ENCODE measurements around the gene S100A1. TPM values are rescaled to one million over a fixed set of nuclear protein-coding genes. Genes with fewer than 3 reads are reported as not detected.
A peak's percentile ranks its signal among the peaks of the same experiment; 100 is the strongest.
"Not testable (repeated sequence)": the region's sequence is repeated elsewhere in the genome, so short reads cannot be mapped to it uniquely, and the experiment has no call there.

The S100A1 gene
- total RNA-seq, 1 donor from 2014 or later = 2,267 TPM

DNA sequence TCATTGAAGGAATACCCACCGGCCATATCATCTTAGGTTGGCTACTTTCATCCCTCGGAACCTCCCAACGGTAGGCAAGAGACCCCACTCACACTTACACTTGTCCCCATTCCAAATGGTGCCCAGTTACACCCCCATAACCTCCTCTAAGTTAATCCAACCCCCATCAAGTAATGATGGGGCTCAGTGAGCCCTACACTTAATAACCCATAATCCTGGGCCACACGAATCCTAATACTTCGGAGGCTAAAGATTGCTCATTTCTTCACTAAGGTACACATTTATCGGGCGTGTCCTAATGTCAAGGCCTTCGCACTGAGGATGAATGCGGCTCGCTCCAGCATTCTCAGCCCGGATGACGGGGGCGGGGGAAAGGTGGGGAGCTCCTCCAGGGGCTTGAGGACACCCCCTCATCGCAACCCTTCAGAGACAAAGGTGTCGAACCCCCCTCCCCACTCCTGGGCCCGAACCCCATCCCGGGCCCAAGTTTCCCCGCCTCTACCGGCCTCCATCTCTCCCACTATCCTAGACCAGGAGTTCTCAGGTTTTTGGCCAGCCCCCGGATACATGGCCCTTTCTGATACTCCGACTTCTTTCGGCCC lies 42.1 kb downstream of the S100A1 start:
- intact Hi-C loops (cut with DNase I) = no loop called here
- no peak for DNase-seq

GRCh38 chr1:153670859-153671627 lies 42.8 kb downstream of the S100A1 start, which contains the start of gene ILF2:
Gene ILF2 (minus strand): TSS chr1:153670993. CDS start chr1:153670922, 71 bp downstream.
- DNase-seq (peak; percentile 98), ATAC-seq (ENCODE audit: poor library complexity) (peak; percentile 96)
- intact Hi-C loops (cut with DNase I) = no loop called here

More for the DNA sequence above, 42.1 kb downstream of the S100A1 start:
- ATAC-seq (ENCODE audit: poor library complexity) = peak; percentile 19

DNA sequence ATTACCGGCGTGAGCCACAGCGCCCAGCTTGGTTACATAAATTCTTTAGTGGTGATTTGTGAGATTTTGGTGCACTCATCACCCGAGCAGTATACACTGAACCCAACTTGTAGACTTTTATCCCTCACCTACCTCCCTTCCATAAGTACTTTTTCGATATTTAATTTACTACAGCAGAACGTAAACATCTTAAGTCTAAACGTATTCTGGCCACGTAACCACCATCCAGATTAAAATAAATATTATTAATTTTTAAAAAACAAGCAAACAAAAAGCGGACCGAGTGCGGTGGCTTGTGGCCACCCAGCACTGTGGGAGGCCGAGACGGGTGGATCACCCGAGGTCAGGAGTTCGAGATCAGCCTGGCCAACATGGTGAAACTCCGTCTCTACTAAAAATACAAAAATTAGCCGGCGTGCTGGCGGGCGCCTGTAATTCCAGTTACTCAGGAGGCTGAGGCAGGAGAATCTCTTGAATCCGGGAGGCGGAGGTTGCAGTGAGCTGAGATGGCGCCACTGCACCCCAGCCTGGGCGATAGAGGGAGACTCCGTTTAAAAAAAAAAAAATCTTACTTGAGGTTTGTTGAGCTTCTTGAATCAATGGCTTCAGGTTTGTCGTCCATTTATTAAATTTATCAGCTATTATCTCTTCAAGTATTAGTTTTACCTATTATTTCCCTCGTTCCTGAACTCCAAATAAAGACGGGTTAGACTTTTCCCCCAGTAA lies 43.6 kb downstream of the S100A1 start:
- intact Hi-C loops (cut with DNase I) = not testable (repeated sequence)
- DNase-seq (peak; percentile 57), ATAC-seq (ENCODE audit: poor library complexity) (peak; percentile 32)

GRCh38 chr1:153673511-153673910 lies 45.3 kb downstream of the S100A1 start:
- intact Hi-C loops (cut with DNase I) = no loop called here
- no peak for ATAC-seq (ENCODE audit: poor library complexity)
- DNase-seq = no peak

GRCh38 chr1:153677718-153678518 lies 49.7 kb downstream of the S100A1 start:
- DNase-seq (peak; percentile 67), ATAC-seq (ENCODE audit: poor library complexity) (peak; percentile 80)
- intact Hi-C loops (cut with DNase I) = loop anchor here (2.0 to 5.0 kb wide), 3 partner anchors 71 to 309 kb away; partner anchors contain the start of gene RAB13

GRCh38 chr1:153678519-153679336 lies 50.5 kb downstream of the S100A1 start, which contains the start of gene NPR1:
Gene NPR1 (plus strand): TSS chr1:153678688. CDS start chr1:153679109, 421 bp downstream.
- peak; percentile 81 for ATAC-seq (ENCODE audit: poor library complexity)
- intact Hi-C loops (cut with DNase I) = loop anchor here (2.0 to 5.0 kb wide), 3 partner anchors 70 to 309 kb away; partner anchors contain the start of gene RAB13

DNA sequence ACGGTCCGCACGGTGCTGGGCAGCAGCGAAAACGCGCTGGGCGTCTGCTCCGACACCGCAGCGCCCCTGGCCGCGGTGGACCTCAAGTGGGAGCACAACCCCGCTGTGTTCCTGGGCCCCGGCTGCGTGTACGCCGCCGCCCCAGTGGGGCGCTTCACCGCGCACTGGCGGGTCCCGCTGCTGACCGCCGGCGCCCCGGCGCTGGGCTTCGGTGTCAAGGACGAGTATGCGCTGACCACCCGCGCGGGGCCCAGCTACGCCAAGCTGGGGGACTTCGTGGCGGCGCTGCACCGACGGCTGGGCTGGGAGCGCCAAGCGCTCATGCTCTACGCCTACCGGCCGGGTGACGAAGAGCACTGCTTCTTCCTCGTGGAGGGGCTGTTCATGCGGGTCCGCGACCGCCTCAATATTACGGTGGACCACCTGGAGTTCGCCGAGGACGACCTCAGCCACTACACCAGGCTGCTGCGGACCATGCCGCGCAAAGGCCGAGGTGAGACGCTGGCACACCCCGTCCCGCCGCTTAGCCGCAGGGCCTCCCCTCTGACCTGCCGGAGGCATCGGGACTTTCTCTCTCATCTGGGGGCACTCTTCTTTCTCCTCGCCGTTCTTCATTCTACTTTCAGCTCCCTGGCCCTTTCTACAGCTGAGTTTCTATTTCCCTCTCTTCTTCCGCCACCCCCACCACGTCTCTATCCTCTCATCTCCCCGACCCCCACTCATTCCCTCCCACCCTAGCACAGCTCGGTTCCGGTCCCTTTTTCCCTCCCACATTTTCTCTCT lies 51.3 kb downstream of the S100A1 start:
- peak; percentile 51 for DNase-seq
- intact Hi-C loops (cut with DNase I) = loop anchor here (2.0 to 5.0 kb wide), 4 partner anchors 69 to 308 kb away; partner anchors contain the start of gene RAB13
- ATAC-seq (ENCODE audit: poor library complexity) = peak; percentile 58

More at GRCh38 chr1:153678519-153679336, 50.5 kb downstream of the S100A1 start, which contains the start of gene NPR1:
- DNase-seq = peak; percentile 82

GRCh38 chr1:153680120-153680403 lies 51.8 kb downstream of the S100A1 start:
- DNase-seq = no peak
- intact Hi-C loops (cut with DNase I) = loop anchor here (5.0 kb wide), 1 partner anchor 92 kb away; no protein-coding TSS in a partner anchor
- ATAC-seq (ENCODE audit: poor library complexity) = no peak

Other genes with a start within 250 kb of the S100A1 start
- 42.5 TPM for gene S100A8, start 237.4 kb upstream of the S100A1 start, total RNA-seq
- gene S100A7A, start 211.9 kb upstream of the S100A1 start, total RNA-seq = not detected
- gene S100A7, start 167.8 kb upstream of the S100A1 start, total RNA-seq = not detected
- gene S100A6, start 92.4 kb upstream of the S100A1 start, total RNA-seq = 260 TPM
- not detected for gene S100A5, start 87.5 kb upstream of the S100A1 start, total RNA-seq
- gene S100A4, start 82.6 kb upstream of the S100A1 start, total RNA-seq = 130 TPM
- 0.70 TPM for gene S100A3, start 79.2 kb upstream of the S100A1 start, total RNA-seq
- 2.3 TPM for gene S100A2, start 62.6 kb upstream of the S100A1 start, total RNA-seq
- gene S100A16, start 15.3 kb upstream of the S100A1 start, total RNA-seq = 44.3 TPM
- gene S100A14, start 12.1 kb upstream of the S100A1 start, total RNA-seq = 5.8 TPM
- gene S100A13, start 929 bp upstream of the S100A1 start, total RNA-seq = 153 TPM
- 68.1 TPM for gene CHTOP, start 5.6 kb downstream of the S100A1 start, total RNA-seq
- 57.2 TPM for gene SNAPIN, start 30.3 kb downstream of the S100A1 start, total RNA-seq
- 55.3 TPM for gene ILF2, start 42.6 kb downstream of the S100A1 start, total RNA-seq
- gene NPR1, start 50.3 kb downstream of the S100A1 start, total RNA-seq = 10.0 TPM
- gene INTS3, start 99.6 kb downstream of the S100A1 start, total RNA-seq = 31.8 TPM
- gene SLC27A3, start 147.0 kb downstream of the S100A1 start, total RNA-seq = 12.0 TPM